HEK293 (cell line): ENCODE measurements around the gene FFAR4.

ENCODE experiments used
- CTCF ChIA-PET: fragments of 350-600 bp; formaldehyde crosslinking; extraction: SDS; loops from one replicate; lab custom pipeline; 2021; ENCODE audit warnings: antibody characterized with exemption; lab: Yijun Ruan, JAX
- POLR2A ChIA-PET: fragments of 300-600 bp; formaldehyde crosslinking; extraction: SDS; loops from one replicate; lab custom pipeline; 2020; ENCODE audit warnings: antibody characterized with exemption, inconsistent platforms; lab: Yijun Ruan, JAX
- H3K27ac ChIP-seq: fragments of 200-500 bp; sonication (Bioruptor generic); 2 replicates; pipeline ENCODE4 v1.5.1; 2014; ENCODE audit warnings: low read depth, low read length, control low read depth, inconsistent platforms; ENCODE audit errors: extremely low read depth
- H3K36me3 ChIP-seq, 2 experiments: fragments of 200-500 bp in 1 of 2; sonication (Bioruptor generic) in 1 of 2; 1 replicate in 1 of 2; 2 replicates in 1 of 2; pipeline ENCODE4 v1.5.1; 2014 to 2017; ENCODE audit warnings: inconsistent platforms in 2 of 2, low read length in 2 of 2; ENCODE audit not compliant: control insufficient read depth in 2 of 2, insufficient read depth in 1 of 2
- H3K4me1 ChIP-seq: fragments of 200-500 bp; sonication (Bioruptor generic); 2 replicates; pipeline ENCODE4 v1.5.1; 2014; ENCODE audit warnings: mild to moderate bottlenecking, low read length, inconsistent platforms; ENCODE audit not compliant: control insufficient read depth, insufficient read depth
- H3K4me3 ChIP-seq: 2 replicates; pipeline ENCODE4 v1.5.1; 2011; ENCODE audit warnings: low read depth, mild to moderate bottlenecking, control low read depth, low read length, moderate library complexity
- H3K9me3 ChIP-seq: fragments of 200-500 bp; sonication (Bioruptor generic); 2 replicates; pipeline ENCODE4 v1.5.1; 2014; ENCODE audit warnings: low read depth, low read length, inconsistent platforms; ENCODE audit not compliant: control insufficient read depth, insufficient read depth
- GFI1B ChIP-seq: fragments of 450-650 bp; formaldehyde crosslinking; IDR thresholded peaks from 2 replicates; pipeline ENCODE4 v1.5.1; 2016; ENCODE audit warnings: missing biosample characterization, missing genetic modification characterization
- GLIS1 ChIP-seq: fragments of 450-650 bp; formaldehyde crosslinking; IDR thresholded peaks from 2 replicates; pipeline ENCODE4 v1.5.1; 2016; ENCODE audit warnings: missing biosample characterization, missing genetic modification characterization
- HOXC10 ChIP-seq: sonication (generic); formaldehyde crosslinking; IDR thresholded peaks from 2 replicates; pipeline ENCODE4 v1.8.1; 2023; ENCODE audit warnings: mild to moderate bottlenecking, missing genetic modification reagents
- KLF8 ChIP-seq: fragments of 450-650 bp; formaldehyde crosslinking; IDR thresholded peaks from 2 replicates; pipeline ENCODE4 v1.5.1; 2016; ENCODE audit warnings: missing biosample characterization, missing genetic modification characterization
- MZF1 ChIP-seq: fragments of 450-650 bp; formaldehyde crosslinking; IDR thresholded peaks from 2 replicates; pipeline ENCODE4 v1.5.1; 2017; ENCODE audit warnings: missing biosample characterization, missing genetic modification characterization, borderline replicate concordance
- PBX3 ChIP-seq: sonication (generic); formaldehyde crosslinking; IDR thresholded peaks from 2 replicates; pipeline ENCODE4 v1.8.1; 2022; ENCODE audit warnings: mild to moderate bottlenecking, moderate library complexity, missing genetic modification reagents
- REPIN1 ChIP-seq: fragments of 450-650 bp; formaldehyde crosslinking; IDR thresholded peaks from 2 replicates; pipeline ENCODE4 v1.5.1; 2017; ENCODE audit warnings: missing biosample characterization, missing genetic modification characterization, low read depth
- SETDB1 ChIP-seq: IDR thresholded peaks from one replicate; pipeline ENCODE4 v1.6.1; 2017; ENCODE audit warnings: mild to moderate bottlenecking, low read length, moderate library complexity, mixed read lengths; ENCODE audit not compliant: insufficient read length
- TRIM28 ChIP-seq: IDR thresholded peaks from 2 replicates; pipeline ENCODE4 v1.6.1; 2011; ENCODE audit warnings: low read length, control low read depth, borderline replicate concordance
- ZBTB6 ChIP-seq: fragments of 450-650 bp; formaldehyde crosslinking; IDR thresholded peaks from 2 replicates; pipeline ENCODE4 v1.5.1; 2017; ENCODE audit warnings: missing biosample characterization, missing genetic modification characterization
- ZFP41 ChIP-seq: fragments of 450-650 bp; formaldehyde crosslinking; IDR thresholded peaks from 2 replicates; pipeline ENCODE4 v1.5.1; 2016; ENCODE audit warnings: missing biosample characterization, missing genetic modification characterization, borderline replicate concordance
- ZNF155 ChIP-seq: fragments of 450-650 bp; formaldehyde crosslinking; IDR thresholded peaks from 2 replicates; pipeline ENCODE4 v1.5.1; 2016; ENCODE audit warnings: missing biosample characterization, missing genetic modification characterization
- ZNF184 ChIP-seq: fragments of 450-650 bp; IDR thresholded peaks from 2 replicates; pipeline ENCODE4 v1.5.1; 2018; ENCODE audit warnings: missing biosample characterization, mild to moderate bottlenecking, missing genetic modification characterization
- ZNF221 ChIP-seq: fragments of 450-650 bp; formaldehyde crosslinking; IDR thresholded peaks from 2 replicates; pipeline ENCODE4 v1.5.1; 2017; ENCODE audit warnings: missing biosample characterization, missing genetic modification characterization, borderline replicate concordance
- ZNF26 ChIP-seq: fragments of 450-650 bp; formaldehyde crosslinking; IDR thresholded peaks from 2 replicates; pipeline ENCODE4 v1.5.1; 2016; ENCODE audit warnings: missing biosample characterization, missing genetic modification characterization
- ZNF274 ChIP-seq, 2 experiments: fragments of 200-500 bp in 1 of 2; fragments of 450-650 bp in 1 of 2; sonication (Bioruptor generic) in 1 of 2; formaldehyde crosslinking in 1 of 2; IDR thresholded peaks; 2 replicates each; pipeline versions ENCODE4 v1.5.1 to v1.6.1; 2014 to 2016; ENCODE audit warnings: borderline replicate concordance in 1 of 2, inconsistent platforms in 1 of 2, low read length in 1 of 2, missing biosample characterization in 1 of 2, missing genetic modification characterization in 1 of 2
- ZNF292 ChIP-seq: fragments of 450-650 bp; formaldehyde crosslinking; IDR thresholded peaks from 2 replicates; pipeline ENCODE4 v1.5.1; 2016; ENCODE audit warnings: low read depth, missing biosample characterization, missing genetic modification characterization, borderline replicate concordance
- ZNF366 ChIP-seq: fragments of 450-650 bp; formaldehyde crosslinking; conservative IDR thresholded peaks from 2 replicates; pipeline ENCODE4 v1.5.1; 2016; ENCODE audit warnings: missing biosample characterization, missing genetic modification characterization
- ZNF501 ChIP-seq: fragments of 450-650 bp; formaldehyde crosslinking; IDR thresholded peaks from 2 replicates; pipeline ENCODE4 v1.5.1; 2016; ENCODE audit warnings: missing biosample characterization, missing genetic modification characterization
- ZNF510 ChIP-seq: fragments of 450-650 bp; formaldehyde crosslinking; IDR thresholded peaks from 2 replicates; pipeline ENCODE4 v1.5.1; 2018; ENCODE audit warnings: mild to moderate bottlenecking, missing genetic modification characterization, missing biosample characterization; ENCODE audit not compliant: insufficient replicate concordance
- ZNF530 ChIP-seq: fragments of 450-650 bp; formaldehyde crosslinking; IDR thresholded peaks from 2 replicates; pipeline ENCODE4 v1.5.1; 2016; ENCODE audit warnings: low read depth, missing biosample characterization, missing genetic modification characterization
- ZNF558 ChIP-seq: fragments of 450-650 bp; formaldehyde crosslinking; IDR thresholded peaks from 2 replicates; pipeline ENCODE4 v1.5.1; 2016; ENCODE audit warnings: missing biosample characterization, missing genetic modification characterization
- ZNF571 ChIP-seq: fragments of 450-650 bp; formaldehyde crosslinking; IDR thresholded peaks from 2 replicates; pipeline ENCODE4 v1.5.0; 2017; ENCODE audit warnings: missing biosample characterization, missing genetic modification characterization
- ZNF645 ChIP-seq: fragments of 450-650 bp; formaldehyde crosslinking; IDR thresholded peaks from 2 replicates; pipeline ENCODE4; 2016; ENCODE audit warnings: missing biosample characterization, missing genetic modification characterization
- ZNF654 ChIP-seq: fragments of 450-650 bp; formaldehyde crosslinking; IDR thresholded peaks from 2 replicates; pipeline ENCODE4 v1.5.1; 2016; ENCODE audit warnings: low read depth, missing biosample characterization, missing genetic modification characterization
- ZNF670 ChIP-seq: fragments of 450-650 bp; formaldehyde crosslinking; IDR thresholded peaks from 2 replicates; pipeline ENCODE4 v1.5.1; 2016; ENCODE audit warnings: missing biosample characterization, missing genetic modification characterization, low read depth
- ZNF677 ChIP-seq: fragments of 450-650 bp; IDR thresholded peaks from 2 replicates; pipeline ENCODE4 v1.5.0; 2018; ENCODE audit warnings: missing biosample characterization, mild to moderate bottlenecking, missing genetic modification characterization, moderate library complexity
- ZNF692 ChIP-seq: fragments of 450-650 bp; formaldehyde crosslinking; IDR thresholded peaks from 2 replicates; pipeline ENCODE4 v1.5.1; 2016; ENCODE audit warnings: missing biosample characterization, missing genetic modification characterization
- ZNF707 ChIP-seq: fragments of 450-650 bp; formaldehyde crosslinking; IDR thresholded peaks from 2 replicates; pipeline ENCODE4 v1.5.1; 2016; ENCODE audit warnings: missing biosample characterization, missing genetic modification characterization
- ZXDB ChIP-seq: fragments of 450-650 bp; formaldehyde crosslinking; IDR thresholded peaks from 2 replicates; pipeline ENCODE4 v1.5.1; 2016; ENCODE audit warnings: missing biosample characterization, missing genetic modification characterization

The FFAR4 gene

GRCh38 chr10:93572606-93573005 lies 6.1 kb downstream of the FFAR4 start:
- H3K36me3 ChIP-seq = no peaks in the 10 kb centered on the region
- ChIA-PET POLR2A (no interaction called here), CTCF (no interaction called here)
- no peak overlapping the region for H3K4me3 ChIP-seq
- no peak overlapping the region for H3K27ac ChIP-seq
- no peaks in the 10 kb centered on the region for H3K9me3 ChIP-seq
- peaks cover 6% of the 10 kb centered on the region; the same call in 1 of the 2 replicates for H3K4me1 ChIP-seq
- TF ChIP-seq ZNF707 (no peak), HOXC10 (CRISPR knock-in tag) (no peak), ZNF530 (tag by site-specific recombination) (no peak), SETDB1 (no peak), GFI1B (tag by site-specific recombination) (no peak), ZNF677 (tag by site-specific recombination) (no peak), ZNF366 (tag by site-specific recombination) (no peak), ZNF501 (no peak), KLF8 (tag by site-specific recombination) (no peak), ZNF221 (tag by site-specific recombination) (no peak), MZF1 (no peak), GLIS1 (tag by site-specific recombination) (no peak), TRIM28 (no peak), PBX3 (CRISPR knock-in tag) (no peak), ZNF558 (no peak), ZFP41 (tag by site-specific recombination) (no peak), ZNF292 (no peak), ZNF692 (tag by site-specific recombination) (no peak)

GRCh38 chr10:93573051-93573909 lies 6.8 kb downstream of the FFAR4 start:
- POLR2A ChIA-PET = no interaction called here
- no peak for TF ChIP-seq ZNF274 (IDR thresholded peaks at IDR 0.05; ENCODE audit: low read length)
- no peak for TF ChIP-seq ZNF274 (tag by site-specific recombination; IDR thresholded peaks at IDR 0.05; ENCODE audit: borderline replicate concordance)
- TF ChIP-seq ZXDB (tag by site-specific recombination) = no peak
- TF ChIP-seq TRIM28 = no peak
- no peak for TF ChIP-seq ZNF571
- no peak for TF ChIP-seq ZNF654 (tag by site-specific recombination)
- no peak for TF ChIP-seq ZNF155 (tag by site-specific recombination)
- TF ChIP-seq REPIN1 (tag by site-specific recombination) = no peak
- TF ChIP-seq SETDB1 = no peak
- TF ChIP-seq ZBTB6 (tag by site-specific recombination) = no peak
- TF ChIP-seq ZNF510 = no peak
- TF ChIP-seq ZNF645 (tag by site-specific recombination) = no peak
- no peak for TF ChIP-seq ZNF670
- no peak for TF ChIP-seq ZNF26 (tag by site-specific recombination)
- no peak for TF ChIP-seq ZNF184

More at GRCh38 chr10:93573051-93573909, 6.8 kb downstream of the FFAR4 start:
- Histone ChIP-seq H3K27ac (no peak overlapping the region), H3K4me3 (no peak overlapping the region), H3K9me3 (no peaks in the 10 kb centered on the region), H3K4me1 (peaks cover 6% of the 10 kb centered on the region; the same call in 1 of the 2 replicates), H3K36me3 (no peaks in the 10 kb centered on the region)
- CTCF ChIA-PET = interaction anchor here (0.8 to 1.2 kb wide), 2 partner anchors 19 to 62 kb away, joined by 3 to 4 read pairs; no protein-coding TSS in a partner anchor
